Measurements from ENCODE around the gene UNC5B. TPM values are rescaled to one million over a fixed set of nuclear protein-coding genes. Genes with fewer than 3 reads are reported as not detected.

UNC5B gene
- polyA plus RNA-seq, 1 experiment: 27.4 TPM

DNA sequence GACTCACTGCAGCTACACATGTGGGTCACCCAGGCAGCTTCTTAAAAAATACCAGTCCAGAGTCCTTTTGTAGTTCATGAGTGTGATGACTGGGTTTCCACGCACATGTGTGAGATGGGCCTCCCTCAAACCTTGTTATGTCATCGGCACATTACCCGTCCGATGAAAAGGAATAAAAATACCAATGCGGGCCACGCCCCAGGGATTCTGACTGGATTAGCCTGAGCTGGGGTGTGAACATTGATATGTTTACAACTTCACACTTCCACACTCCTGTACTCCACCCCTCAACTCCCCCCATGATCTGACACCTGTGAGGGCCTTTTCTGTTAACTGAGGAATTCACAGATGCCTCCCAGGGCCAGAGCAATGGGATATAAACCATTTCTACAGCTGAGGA is 112.9 kb downstream of the UNC5B start:
- CTCF ChIA-PET: interaction anchor here (0.6 to 2.7 kb wide), 4 partner anchors 14 to 714 kb away, joined by 3 to 8 read pairs (median 3); no protein-coding TSS in a partner anchor

GRCh38 chr10:71326464-71326881 is 114.1 kb downstream of the UNC5B start:
- no peak overlapping the region for H3K4me3 ChIP-seq (ENCODE audit: low read depth, low read length)
- H3K27me3 ChIP-seq (ENCODE audit: control insufficient read depth, insufficient read depth, low read length): no peaks in the 10 kb centered on the region
- no peak for TF ChIP-seq CTCF (IDR thresholded peaks at IDR 0.05; ENCODE audit: insufficient read depth, low read depth, low read length)
- ChIA-PET POLR2A (no interaction called here), CTCF (interaction anchor here (0.8 to 1.4 kb wide), 4 partner anchors 12 to 243 kb away, joined by 3 to 4 read pairs (median 4); no protein-coding TSS in a partner anchor)
- DNase-seq (ENCODE audit: low read depth): no peak
- H3K36me3 ChIP-seq (ENCODE audit: control insufficient read depth, insufficient read depth, low read length): no peaks in the 10 kb centered on the region

More for the DNA sequence above, 112.9 kb downstream of the UNC5B start:
- TF ChIP-seq CTCF (IDR thresholded peaks at IDR 0.05; ENCODE audit: insufficient read depth, low read depth, low read length): no peak
- H3K27me3 ChIP-seq (ENCODE audit: control insufficient read depth, insufficient read depth, low read length): no peaks in the 10 kb centered on the region
- no peak overlapping the region for H3K4me3 ChIP-seq (ENCODE audit: low read depth, low read length)
- DNase-seq (ENCODE audit: low read depth): no peak
- H3K36me3 ChIP-seq (ENCODE audit: control insufficient read depth, insufficient read depth, low read length): no peaks in the 10 kb centered on the region
- POLR2A ChIA-PET: no interaction called here

GRCh38 chr10:71330789-71331404 is 118.5 kb downstream of the UNC5B start:
- ChIA-PET CTCF (interaction anchor here (0.7 to 2.0 kb wide), 6 partner anchors 10 to 299 kb away, joined by 3 to 8 read pairs (median 3); partner anchors contain the start of gene SLC29A3), POLR2A (no interaction called here)
- Histone ChIP-seq H3K36me3 (ENCODE audit: control insufficient read depth, insufficient read depth, low read length) (no peaks in the 10 kb centered on the region), H3K4me3 (ENCODE audit: low read depth, low read length) (no peak overlapping the region), H3K27me3 (ENCODE audit: control insufficient read depth, insufficient read depth, low read length) (no peaks in the 10 kb centered on the region)
- no peak for TF ChIP-seq CTCF (IDR thresholded peaks at IDR 0.05; ENCODE audit: insufficient read depth, low read depth, low read length)
- no peak for DNase-seq (ENCODE audit: low read depth)

GRCh38 chr10:71331736-71332135 is 119.4 kb downstream of the UNC5B start:
- no peak overlapping the region for H3K4me3 ChIP-seq (ENCODE audit: low read depth, low read length)
- ChIA-PET POLR2A (no interaction called here), CTCF (interaction anchor here (0.7 to 2.0 kb wide), 7 partner anchors 9 to 300 kb away, joined by 3 to 8 read pairs (median 3); partner anchors contain the start of gene SLC29A3)
- no peaks in the 10 kb centered on the region for H3K36me3 ChIP-seq (ENCODE audit: control insufficient read depth, insufficient read depth, low read length)
- no peak for DNase-seq (ENCODE audit: low read depth)
- no peak for TF ChIP-seq CTCF (IDR thresholded peaks at IDR 0.05; ENCODE audit: insufficient read depth, low read depth, low read length)
- H3K27me3 ChIP-seq (ENCODE audit: control insufficient read depth, insufficient read depth, low read length): no peaks in the 10 kb centered on the region

DNA sequence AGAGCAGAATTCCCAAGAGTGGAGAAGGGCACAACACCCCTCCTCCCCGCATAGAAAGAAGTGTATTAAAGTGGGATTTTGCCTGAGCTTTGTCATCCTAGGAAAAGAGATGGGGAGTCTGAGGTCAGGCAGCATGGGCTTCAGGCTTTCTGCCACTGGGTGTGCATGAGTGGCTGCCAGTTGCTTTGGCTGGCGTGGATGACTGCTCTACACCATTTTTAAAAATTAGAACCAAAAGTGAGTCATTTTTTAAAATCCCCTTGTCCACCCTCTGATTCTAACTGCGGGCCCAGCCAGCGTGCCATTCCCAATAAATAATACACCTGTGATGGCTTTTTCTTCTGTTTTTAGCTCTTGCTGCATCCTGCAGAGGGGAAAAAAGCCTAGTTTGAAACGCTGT is 120.1 kb downstream of the UNC5B start:
- Histone ChIP-seq H3K4me3 (ENCODE audit: low read depth, low read length) (no peak overlapping the region), H3K27me3 (ENCODE audit: control insufficient read depth, insufficient read depth, low read length) (no peaks in the 10 kb centered on the region), H3K36me3 (ENCODE audit: control insufficient read depth, insufficient read depth, low read length) (no peaks in the 10 kb centered on the region)
- ChIA-PET CTCF (interaction anchor here (1.2 to 1.3 kb wide), 2 partner anchors 8 to 13 kb away, joined by 3 to 4 read pairs; no protein-coding TSS in a partner anchor), POLR2A (no interaction called here)
- TF ChIP-seq CTCF (IDR thresholded peaks at IDR 0.05; ENCODE audit: insufficient read depth, low read depth, low read length): no peak
- no peak for DNase-seq (ENCODE audit: low read depth)
